Left ventricle myocardium inferior (tissue), 1 donor: ENCODE results near the gene GFRAL. TPM values are rescaled to one million over a fixed set of nuclear protein-coding genes. Genes with fewer than 3 reads are reported as not detected.

Experiments
- DNase-seq: peaks from one replicate; pipeline ENCODE4 v3.0.0-alpha.2; 2020
- H3K27ac ChIP-seq: fragments of 200-600 bp; replicated peaks from 2 replicates; pipeline ENCODE4 v1.8.0; 2021
- H3K27me3 ChIP-seq: fragments of 200-600 bp; 2 replicates; pipeline ENCODE4 v1.8.0; 2021; ENCODE audit warnings: low read depth
- H3K36me3 ChIP-seq: fragments of 200-600 bp; 2 replicates; pipeline ENCODE4 v1.8.0; 2021
- H3K4me1 ChIP-seq: fragments of 200-600 bp; 2 replicates; pipeline ENCODE4 v1.8.0; 2021
- H3K4me3 ChIP-seq: fragments of 200-600 bp; 2 replicates; pipeline ENCODE4 v1.8.0; 2021; ENCODE audit warnings: mild to moderate bottlenecking, moderate library complexity
- H3K9me3 ChIP-seq: fragments of 200-600 bp; replicated peaks from 2 replicates; pipeline ENCODE4 v1.8.0; 2021
- intact Hi-C: fragments of 100-400 bp; cut with micrococcal nuclease; formaldehyde crosslinking; loops from one replicate; pipeline ENCODE4 v1.11.0; 2022
- total RNA-seq: library from RNA; stranded (reverse); fragmentation: NEBNext Ultra II Directional; extraction: Animal tissue kit (Norgen Biotek cat#: 25700); gene quantifications from one replicate; pipeline ENCODE4 v1.2.1, GENCODE V29; 2021
- TF ChIP-seq, protein P1 (sequence below): fragments of 200-600 bp; IDR thresholded peaks from 2 replicates; pipeline ENCODE4 v1.8.0; 2021; ENCODE audit warnings: antibody characterized with exemption, mild to moderate bottlenecking, borderline replicate concordance
- donor health status: DM: no; HTN: yes; CAD: no; lungs with severe emphysema.

Gene GFRAL
- total RNA-seq, 1 donor from 2014 or later, result not detected

- Histone ChIP-seq H3K27ac (no peak overlapping the region), H3K4me1 (no peaks in the 10 kb centered on the region), H3K9me3 (no peaks in the 10 kb centered on the region), H3K4me3 (no peak overlapping the region), H3K36me3 (no peaks in the 10 kb centered on the region), H3K27me3 (no peaks in the 10 kb centered on the region)
- intact Hi-C loops, result no loop called here
- TF ChIP-seq, protein P1, sequence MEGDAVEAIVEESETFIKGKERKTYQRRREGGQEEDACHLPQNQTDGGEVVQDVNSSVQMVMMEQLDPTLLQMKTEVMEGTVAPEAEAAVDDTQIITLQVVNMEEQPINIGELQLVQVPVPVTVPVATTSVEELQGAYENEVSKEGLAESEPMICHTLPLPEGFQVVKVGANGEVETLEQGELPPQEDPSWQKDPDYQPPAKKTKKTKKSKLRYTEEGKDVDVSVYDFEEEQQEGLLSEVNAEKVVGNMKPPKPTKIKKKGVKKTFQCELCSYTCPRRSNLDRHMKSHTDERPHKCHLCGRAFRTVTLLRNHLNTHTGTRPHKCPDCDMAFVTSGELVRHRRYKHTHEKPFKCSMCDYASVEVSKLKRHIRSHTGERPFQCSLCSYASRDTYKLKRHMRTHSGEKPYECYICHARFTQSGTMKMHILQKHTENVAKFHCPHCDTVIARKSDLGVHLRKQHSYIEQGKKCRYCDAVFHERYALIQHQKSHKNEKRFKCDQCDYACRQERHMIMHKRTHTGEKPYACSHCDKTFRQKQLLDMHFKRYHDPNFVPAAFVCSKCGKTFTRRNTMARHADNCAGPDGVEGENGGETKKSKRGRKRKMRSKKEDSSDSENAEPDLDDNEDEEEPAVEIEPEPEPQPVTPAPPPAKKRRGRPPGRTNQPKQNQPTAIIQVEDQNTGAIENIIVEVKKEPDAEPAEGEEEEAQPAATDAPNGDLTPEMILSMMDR, result no peak
- DNase-seq, result no peak
Observed at GRCh38 chr6:55423933-55424332, 96.7 kb downstream of the GFRAL start.

DNA sequence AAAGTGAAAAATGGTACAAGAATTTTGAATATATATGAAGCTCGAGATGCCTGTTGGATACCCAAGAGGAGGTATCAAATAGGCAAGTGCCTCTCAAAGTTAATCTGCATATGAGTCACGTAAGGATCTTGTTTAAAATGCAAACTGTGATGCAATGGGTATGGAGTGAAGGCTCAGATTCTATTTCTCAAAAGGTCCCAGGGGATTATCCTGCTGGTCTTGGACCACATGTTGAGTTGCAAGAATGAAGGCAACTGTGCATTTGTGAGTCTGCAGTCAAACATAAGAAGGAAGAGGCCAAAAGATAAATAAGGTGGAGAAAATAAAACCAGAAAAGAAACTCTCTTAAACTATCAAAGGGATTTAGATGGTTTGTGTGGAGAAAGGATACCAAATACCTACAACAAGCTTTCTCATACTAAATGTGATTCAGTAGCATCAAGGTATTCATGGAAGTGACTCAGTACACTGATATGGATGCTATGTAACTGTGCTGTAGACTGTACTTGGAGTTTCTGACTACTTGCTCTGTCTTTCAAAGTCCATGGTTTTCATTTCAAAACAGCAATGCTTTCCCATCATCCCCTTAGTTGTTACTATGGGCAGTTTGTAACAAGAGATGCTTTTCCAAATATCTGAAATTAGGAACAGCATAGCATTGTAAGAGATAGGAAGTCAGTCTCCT, 106.3 kb downstream of the GFRAL start:
- no peak for DNase-seq
- no peaks in the 10 kb centered on the region for H3K36me3 ChIP-seq
- H3K27ac ChIP-seq, result no peak overlapping the region
- H3K27me3 ChIP-seq, result no peaks in the 10 kb centered on the region
- H3K9me3 ChIP-seq, result no peaks in the 10 kb centered on the region
- H3K4me1 ChIP-seq, result no peaks in the 10 kb centered on the region
- H3K4me3 ChIP-seq, result no peak overlapping the region
- intact Hi-C loops, result no loop called here
- TF ChIP-seq, protein P1, result no peak

DNA sequence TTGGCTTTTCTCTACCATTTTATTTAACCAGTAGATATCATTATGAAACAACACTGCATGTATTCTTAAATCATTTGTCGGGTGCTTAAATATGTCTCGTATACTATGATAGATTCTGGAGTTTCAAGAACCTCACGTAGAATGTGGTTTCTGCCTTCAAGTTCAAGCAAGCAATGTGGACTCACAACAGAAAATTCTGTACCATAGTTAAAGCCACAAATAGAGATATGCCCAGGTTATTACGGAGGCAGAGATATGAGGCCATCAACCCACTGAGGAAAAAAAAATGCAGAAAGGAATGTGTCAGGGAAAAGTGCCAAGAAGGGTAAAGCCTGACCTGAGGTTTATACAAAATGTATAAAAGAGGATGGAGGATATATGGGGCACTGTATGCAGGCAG, 109.9 kb downstream of the GFRAL start:
- TF ChIP-seq, protein P1, result no peak
- intact Hi-C loops, result no loop called here

DNA sequence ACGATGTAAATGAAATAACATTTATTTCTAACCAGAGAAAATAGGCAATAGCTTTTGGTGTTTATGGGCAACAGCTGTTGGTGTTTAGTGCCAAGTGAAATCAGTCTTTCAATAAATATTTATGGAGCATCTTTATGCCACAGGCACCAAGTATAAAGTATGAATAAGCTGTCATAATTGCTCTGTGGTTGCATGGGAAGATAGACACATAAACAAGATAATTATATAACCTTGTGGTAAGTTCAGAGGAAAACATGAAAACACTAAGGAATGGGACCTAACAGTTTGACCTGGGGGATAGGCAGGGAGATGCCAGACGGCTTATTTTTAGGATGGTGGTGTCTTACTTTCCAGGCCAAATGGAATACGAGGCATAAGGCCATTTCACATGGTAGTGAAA, 110.9 kb downstream of the GFRAL start:
- no peak for DNase-seq
- no peaks in the 10 kb centered on the region for H3K36me3 ChIP-seq
- H3K27me3 ChIP-seq, result no peaks in the 10 kb centered on the region
- H3K4me1 ChIP-seq, result no peaks in the 10 kb centered on the region
- H3K27ac ChIP-seq, result no peak overlapping the region
- no peaks in the 10 kb centered on the region for H3K9me3 ChIP-seq
- no peak overlapping the region for H3K4me3 ChIP-seq
- TF ChIP-seq, protein P1, result no peak
- intact Hi-C loops, result no loop called here

More for the DNA sequence above, 109.9 kb downstream of the GFRAL start:
- Histone ChIP-seq H3K4me3 (no peak overlapping the region), H3K9me3 (no peaks in the 10 kb centered on the region), H3K36me3 (no peaks in the 10 kb centered on the region), H3K4me1 (no peaks in the 10 kb centered on the region), H3K27ac (no peak overlapping the region), H3K27me3 (no peaks in the 10 kb centered on the region)
- DNase-seq, result no peak

DNA sequence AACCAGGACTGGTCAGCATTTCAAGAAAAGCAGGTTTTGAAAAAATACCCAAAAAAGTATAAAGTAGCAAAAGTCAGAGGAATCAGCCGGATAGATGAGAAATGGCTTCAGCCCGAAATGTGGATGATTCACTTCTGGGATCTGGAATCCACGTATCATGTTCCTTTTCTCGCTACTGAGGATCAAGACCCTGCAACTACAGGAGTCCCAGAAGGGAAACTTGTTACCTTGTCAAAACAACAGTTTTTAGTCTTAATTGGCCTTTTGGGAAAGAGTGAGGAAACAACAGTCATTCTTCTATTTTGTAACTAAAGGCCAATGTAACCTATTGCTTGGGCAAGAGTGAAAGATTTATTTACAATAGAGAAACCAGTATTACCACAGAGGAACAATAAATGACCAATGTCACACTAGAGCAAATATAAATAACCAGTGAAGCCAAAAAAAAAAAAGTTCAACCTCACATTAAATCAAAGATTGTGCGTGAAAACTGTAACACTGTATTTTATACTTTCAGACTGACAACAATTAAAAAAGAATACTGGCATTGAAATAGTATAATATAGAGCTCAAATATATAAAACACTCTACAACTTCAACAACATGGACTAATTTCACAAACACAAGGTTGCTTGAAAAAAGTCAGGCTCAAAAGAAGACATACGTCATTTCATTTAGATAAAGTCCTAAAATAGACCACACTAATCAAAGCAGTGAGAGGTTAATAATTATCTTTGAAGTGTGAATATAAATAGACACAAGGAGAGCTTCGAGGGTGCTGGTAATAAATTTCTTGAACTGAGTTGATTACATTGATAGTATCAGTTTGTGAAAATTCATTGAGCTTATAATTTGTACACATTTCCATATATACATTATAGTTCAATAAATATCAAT, 116.2 kb downstream of the GFRAL start:
- intact Hi-C loops, result loop anchor here (10.0 kb wide), 1 partner anchor 501 kb away; no protein-coding TSS in a partner anchor
- no peak for DNase-seq
- Histone ChIP-seq H3K4me1 (no peaks in the 10 kb centered on the region), H3K27me3 (no peaks in the 10 kb centered on the region), H3K36me3 (no peaks in the 10 kb centered on the region), H3K9me3 (no peaks in the 10 kb centered on the region), H3K4me3 (no peak overlapping the region), H3K27ac (no peak overlapping the region)
- TF ChIP-seq, protein P1, result no peak
